MM.1S (cell line): ENCODE measurements around the gene POLD3.

Experiments
- CTCF ChIP-seq: fragments of 300-600 bp; sonication (generic); IDR thresholded peaks from 2 replicates; pipeline ENCODE4 v1.5.1; 2016; ENCODE audit warnings: antibody characterized with exemption, low read length, mixed read lengths
- EZH2 ChIP-seq: fragments of 300-600 bp; sonication (generic); optimal IDR thresholded peaks from 2 replicates; pipeline ENCODE3; 2017; ENCODE audit warnings: low read depth, mild to moderate bottlenecking, antibody characterized with exemption, low read length, mixed read lengths
- EZH2phosphoT487 ChIP-seq: fragments of 300-600 bp; sonication (generic); IDR thresholded peaks from 2 replicates; pipeline ENCODE4 v1.6.1; 2018; ENCODE audit warnings: antibody characterized with exemption, low read length

- TF ChIP-seq CTCF (no peak), EZH2 (no peak), EZH2phosphoT487 (no peak)
Measured at GRCh38 chr11:74648894-74649293, 56.5 kb downstream of the POLD3 start.
